HepG2 (cell line): Measurements from ENCODE around the gene MPI. TPM values are rescaled to one million over a fixed set of nuclear protein-coding genes. Genes with fewer than 3 reads are reported as not detected.
A peak's percentile ranks its signal among the peaks of the same experiment; 100 is the strongest.

Experiments used
- ETV5 ChIP-seq: IDR thresholded peaks from 2 replicates; pipeline ENCODE4 v1.6.1; 2018; ENCODE audit warnings: missing biosample characterization, missing genetic modification reagents, inconsistent platforms, borderline replicate concordance
- FIP1L1 ChIP-seq: fragments of 200-400 bp; formaldehyde crosslinking; IDR thresholded peaks from 2 replicates; pipeline ENCODE4 v1.6.1; 2018; ENCODE audit warnings: low read depth, mild to moderate bottlenecking, low read length, moderate library complexity, borderline replicate concordance; ENCODE audit not compliant: insufficient read depth
- NFYC ChIP-seq: IDR thresholded peaks from 2 replicates; pipeline ENCODE4 v1.6.1; 2016; ENCODE audit warnings: missing genetic modification reagents, missing compliant biosample characterization
- NR1H2 ChIP-seq: sonication (generic); formaldehyde crosslinking; IDR thresholded peaks from 2 replicates; pipeline ENCODE4 v1.8.1; 2022; ENCODE audit warnings: low read depth, missing genetic modification reagents, borderline replicate concordance
- POLR2AphosphoS2 ChIP-seq: IDR thresholded peaks from 2 replicates; pipeline ENCODE4 v1.6.1; 2011; ENCODE audit warnings: low read depth, low read length, improper control_type of control experiment
- STAT5B ChIP-seq: sonication (generic); formaldehyde crosslinking; IDR thresholded peaks from 2 replicates; pipeline ENCODE4 v1.4.0; 2020; ENCODE audit warnings: missing genetic modification reagents
- THAP11 ChIP-seq: IDR thresholded peaks from 2 replicates; pipeline ENCODE4 v1.6.1; 2016; ENCODE audit warnings: missing biosample characterization, missing genetic modification reagents
- ZNF232 ChIP-seq: sonication (generic); formaldehyde crosslinking; IDR thresholded peaks from 2 replicates; pipeline ENCODE4 v1.4.0; 2020; ENCODE audit warnings: missing genetic modification reagents, borderline replicate concordance
- ZNF460 ChIP-seq: sonication (generic); formaldehyde crosslinking; IDR thresholded peaks from 2 replicates; pipeline ENCODE4 v1.5.1; 2020; ENCODE audit warnings: missing genetic modification reagents, mild to moderate bottlenecking, borderline replicate concordance
- ZSCAN9 ChIP-seq: IDR thresholded peaks from 2 replicates; pipeline ENCODE4 v1.6.1; 2016; ENCODE audit warnings: borderline replicate concordance
- polyA plus RNA-seq, 8 experiments: library from polyadenylated mRNA; depleted of rRNA in 3 of 8; stranded (reverse) in 7 of 8; unstranded in 1 of 8; fragments of >200 nt; fragmentation: Illumina TruSeq in 4 of 8; extraction: Trizol in 4 of 8; gene quantifications; 2 replicates each; pipeline versions ENCODE4 v1.2.1 to v1.2.3, GENCODE V29; 2011 to 2016; ENCODE audit warnings: low read depth in 4 of 8, missing spikeins in 1 of 8, mixed read lengths in 1 of 8; ENCODE audit not compliant: insufficient read depth in 1 of 8
- total RNA-seq, 5 experiments: library from RNA; depleted of rRNA; stranded (reverse); fragments of >200 nt; fragmentation: Illumina TruSeq; extraction: Trizol; gene quantifications; 2 replicates each; pipeline ENCODE4 v1.2.3, GENCODE V29; 2016; ENCODE audit warnings: low read depth in 1 of 5
- TF ChIP-seq, protein P1 (sequence below): sonication (generic); formaldehyde crosslinking; IDR thresholded peaks from 2 replicates; pipeline ENCODE4 v1.8.1; 2022; ENCODE audit warnings: low read depth, mild to moderate bottlenecking, missing genetic modification reagents
- TF ChIP-seq, protein P2 (sequence below): sonication (generic); formaldehyde crosslinking; IDR thresholded peaks from 2 replicates; pipeline ENCODE4 v1.8.0; 2022; ENCODE audit warnings: missing genetic modification reagents, low read depth, mild to moderate bottlenecking, borderline replicate concordance
- TF ChIP-seq, protein P3 (sequence below): sonication (generic); formaldehyde crosslinking; IDR thresholded peaks from 2 replicates; pipeline ENCODE4 v1.5.1; 2020; ENCODE audit warnings: mild to moderate bottlenecking, moderate library complexity, missing genetic modification reagents
- TF ChIP-seq, protein P4 (sequence below): sonication (generic); formaldehyde crosslinking; IDR thresholded peaks from 2 replicates; pipeline ENCODE4 v1.5.0; 2020; ENCODE audit warnings: mild to moderate bottlenecking, missing genetic modification reagents, borderline replicate concordance
- TF ChIP-seq, protein P5 (sequence below): IDR thresholded peaks from 2 replicates; pipeline ENCODE4 v1.6.1; 2016; ENCODE audit warnings: missing genetic modification reagents, missing compliant biosample characterization
- TF ChIP-seq, protein P6 (sequence below): sonication (generic); formaldehyde crosslinking; IDR thresholded peaks from 2 replicates; pipeline ENCODE4 v1.8.1; 2023; ENCODE audit warnings: mild to moderate bottlenecking, missing genetic modification reagents

The MPI gene
- total and polyA plus RNA-seq, 2 of the 13 experiments (the other 11 are each of a cell fraction or from before 2014, with no cell fraction given) = 36.9 to 63.5 TPM

DNA sequence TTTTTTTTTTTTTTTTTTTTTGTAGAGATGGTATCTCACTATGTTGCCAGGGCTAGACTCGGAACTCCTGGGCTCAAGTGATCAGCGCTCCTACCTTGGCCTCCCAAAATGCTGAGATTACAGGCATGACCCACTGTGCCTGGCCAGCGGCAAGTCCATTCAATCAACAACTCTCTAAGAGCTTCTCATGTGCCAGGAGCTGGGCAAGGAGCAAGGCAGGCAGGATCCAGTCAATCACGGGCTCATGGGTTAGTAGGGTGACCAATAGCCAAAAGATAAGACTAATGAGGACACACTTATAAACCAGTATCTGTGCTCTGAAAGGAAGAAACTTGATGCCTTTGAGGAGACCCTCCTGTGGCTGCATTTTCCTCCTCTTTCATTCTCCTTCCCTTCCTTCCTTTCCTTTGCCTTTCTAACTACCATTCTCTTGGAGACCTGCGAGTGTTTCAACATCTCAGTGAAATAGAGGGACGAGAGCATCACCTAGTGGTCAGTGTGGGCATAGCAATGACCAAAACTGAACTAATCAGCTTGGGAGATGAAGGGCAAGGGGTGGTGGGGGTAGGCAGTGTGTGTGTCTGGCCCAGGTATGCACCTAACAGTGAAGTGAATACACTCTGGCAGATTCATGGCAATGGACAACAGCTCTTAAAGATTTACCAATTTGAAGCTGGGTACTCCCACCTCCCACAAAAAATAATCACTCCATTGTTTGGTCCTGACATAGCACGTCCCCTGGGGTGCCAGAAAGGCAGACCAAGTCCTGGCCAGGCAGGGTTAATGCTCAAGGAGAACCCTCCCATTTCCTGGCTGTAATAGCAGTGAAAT is 60.5 kb downstream of the MPI start (continued):
- TF ChIP-seq, protein P1, sequence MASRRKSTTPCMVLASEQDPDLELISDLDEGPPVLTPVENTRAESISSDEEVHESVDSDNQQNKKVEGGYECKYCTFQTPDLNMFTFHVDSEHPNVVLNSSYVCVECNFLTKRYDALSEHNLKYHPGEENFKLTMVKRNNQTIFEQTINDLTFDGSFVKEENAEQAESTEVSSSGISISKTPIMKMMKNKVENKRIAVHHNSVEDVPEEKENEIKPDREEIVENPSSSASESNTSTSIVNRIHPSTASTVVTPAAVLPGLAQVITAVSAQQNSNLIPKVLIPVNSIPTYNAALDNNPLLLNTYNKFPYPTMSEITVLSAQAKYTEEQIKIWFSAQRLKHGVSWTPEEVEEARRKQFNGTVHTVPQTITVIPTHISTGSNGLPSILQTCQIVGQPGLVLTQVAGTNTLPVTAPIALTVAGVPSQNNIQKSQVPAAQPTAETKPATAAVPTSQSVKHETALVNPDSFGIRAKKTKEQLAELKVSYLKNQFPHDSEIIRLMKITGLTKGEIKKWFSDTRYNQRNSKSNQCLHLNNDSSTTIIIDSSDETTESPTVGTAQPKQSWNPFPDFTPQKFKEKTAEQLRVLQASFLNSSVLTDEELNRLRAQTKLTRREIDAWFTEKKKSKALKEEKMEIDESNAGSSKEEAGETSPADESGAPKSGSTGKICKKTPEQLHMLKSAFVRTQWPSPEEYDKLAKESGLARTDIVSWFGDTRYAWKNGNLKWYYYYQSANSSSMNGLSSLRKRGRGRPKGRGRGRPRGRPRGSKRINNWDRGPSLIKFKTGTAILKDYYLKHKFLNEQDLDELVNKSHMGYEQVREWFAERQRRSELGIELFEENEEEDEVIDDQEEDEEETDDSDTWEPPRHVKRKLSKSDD = no peak
- TF ChIP-seq, protein P2, sequence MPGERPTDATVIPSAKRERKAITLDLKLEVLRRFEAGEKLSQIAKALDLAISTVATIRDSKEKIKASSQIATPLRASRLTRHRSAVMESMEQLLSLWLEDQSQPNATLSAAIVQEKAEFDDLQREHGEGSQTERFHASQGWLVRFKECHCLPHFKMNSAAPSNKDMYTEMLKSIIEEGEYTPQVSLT = no peak
- TF ChIP-seq, protein P3, sequence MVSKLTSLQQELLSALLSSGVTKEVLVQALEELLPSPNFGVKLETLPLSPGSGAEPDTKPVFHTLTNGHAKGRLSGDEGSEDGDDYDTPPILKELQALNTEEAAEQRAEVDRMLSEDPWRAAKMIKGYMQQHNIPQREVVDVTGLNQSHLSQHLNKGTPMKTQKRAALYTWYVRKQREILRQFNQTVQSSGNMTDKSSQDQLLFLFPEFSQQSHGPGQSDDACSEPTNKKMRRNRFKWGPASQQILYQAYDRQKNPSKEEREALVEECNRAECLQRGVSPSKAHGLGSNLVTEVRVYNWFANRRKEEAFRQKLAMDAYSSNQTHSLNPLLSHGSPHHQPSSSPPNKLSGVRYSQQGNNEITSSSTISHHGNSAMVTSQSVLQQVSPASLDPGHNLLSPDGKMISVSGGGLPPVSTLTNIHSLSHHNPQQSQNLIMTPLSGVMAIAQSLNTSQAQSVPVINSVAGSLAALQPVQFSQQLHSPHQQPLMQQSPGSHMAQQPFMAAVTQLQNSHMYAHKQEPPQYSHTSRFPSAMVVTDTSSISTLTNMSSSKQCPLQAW (CRISPR knock-in tag) = 0 out of 2 replicates have a peak, but pooled peaks have one; percentile 31
- TF ChIP-seq POLR2AphosphoS2 (no peak), ETV5 (0 out of 2 replicates have a peak, but pooled peaks have one; percentile 20), FIP1L1 (no peak), ZNF232 (CRISPR knock-in tag) (no peak), THAP11 (peak; percentile 57), NFYC (CRISPR knock-in tag) (no peak), ZNF460 (CRISPR knock-in tag) (no peak), NR1H2 (CRISPR knock-in tag) (no peak), STAT5B (CRISPR knock-in tag) (no peak), ZSCAN9 (CRISPR knock-in tag) (0 out of 2 replicates have a peak, but pooled peaks have one; percentile 30)
- TF ChIP-seq, protein P4, sequence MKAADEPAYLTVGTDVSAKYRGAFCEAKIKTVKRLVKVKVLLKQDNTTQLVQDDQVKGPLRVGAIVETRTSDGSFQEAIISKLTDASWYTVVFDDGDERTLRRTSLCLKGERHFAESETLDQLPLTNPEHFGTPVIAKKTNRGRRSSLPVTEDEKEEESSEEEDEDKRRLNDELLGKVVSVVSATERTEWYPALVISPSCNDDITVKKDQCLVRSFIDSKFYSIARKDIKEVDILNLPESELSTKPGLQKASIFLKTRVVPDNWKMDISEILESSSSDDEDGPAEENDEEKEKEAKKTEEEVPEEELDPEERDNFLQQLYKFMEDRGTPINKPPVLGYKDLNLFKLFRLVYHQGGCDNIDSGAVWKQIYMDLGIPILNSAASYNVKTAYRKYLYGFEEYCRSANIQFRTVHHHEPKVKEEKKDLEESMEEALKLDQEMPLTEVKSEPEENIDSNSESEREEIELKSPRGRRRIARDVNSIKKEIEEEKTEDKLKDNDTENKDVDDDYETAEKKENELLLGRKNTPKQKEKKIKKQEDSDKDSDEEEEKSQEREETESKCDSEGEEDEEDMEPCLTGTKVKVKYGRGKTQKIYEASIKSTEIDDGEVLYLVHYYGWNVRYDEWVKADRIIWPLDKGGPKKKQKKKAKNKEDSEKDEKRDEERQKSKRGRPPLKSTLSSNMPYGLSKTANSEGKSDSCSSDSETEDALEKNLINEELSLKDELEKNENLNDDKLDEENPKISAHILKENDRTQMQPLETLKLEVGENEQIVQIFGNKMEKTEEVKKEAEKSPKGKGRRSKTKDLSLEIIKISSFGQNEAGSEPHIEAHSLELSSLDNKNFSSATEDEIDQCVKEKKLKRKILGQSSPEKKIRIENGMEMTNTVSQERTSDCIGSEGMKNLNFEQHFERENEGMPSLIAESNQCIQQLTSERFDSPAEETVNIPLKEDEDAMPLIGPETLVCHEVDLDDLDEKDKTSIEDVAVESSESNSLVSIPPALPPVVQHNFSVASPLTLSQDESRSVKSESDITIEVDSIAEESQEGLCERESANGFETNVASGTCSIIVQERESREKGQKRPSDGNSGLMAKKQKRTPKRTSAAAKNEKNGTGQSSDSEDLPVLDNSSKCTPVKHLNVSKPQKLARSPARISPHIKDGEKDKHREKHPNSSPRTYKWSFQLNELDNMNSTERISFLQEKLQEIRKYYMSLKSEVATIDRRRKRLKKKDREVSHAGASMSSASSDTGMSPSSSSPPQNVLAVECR (CRISPR knock-in tag) = 0 out of 2 replicates have a peak, but pooled peaks have one; percentile 19
- TF ChIP-seq, protein P5, sequence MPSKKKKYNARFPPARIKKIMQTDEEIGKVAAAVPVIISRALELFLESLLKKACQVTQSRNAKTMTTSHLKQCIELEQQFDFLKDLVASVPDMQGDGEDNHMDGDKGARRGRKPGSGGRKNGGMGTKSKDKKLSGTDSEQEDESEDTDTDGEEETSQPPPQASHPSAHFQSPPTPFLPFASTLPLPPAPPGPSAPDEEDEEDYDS (CRISPR knock-in tag) = 0 out of 2 replicates have a peak, but pooled peaks have one; percentile 28
- TF ChIP-seq, protein P6, sequence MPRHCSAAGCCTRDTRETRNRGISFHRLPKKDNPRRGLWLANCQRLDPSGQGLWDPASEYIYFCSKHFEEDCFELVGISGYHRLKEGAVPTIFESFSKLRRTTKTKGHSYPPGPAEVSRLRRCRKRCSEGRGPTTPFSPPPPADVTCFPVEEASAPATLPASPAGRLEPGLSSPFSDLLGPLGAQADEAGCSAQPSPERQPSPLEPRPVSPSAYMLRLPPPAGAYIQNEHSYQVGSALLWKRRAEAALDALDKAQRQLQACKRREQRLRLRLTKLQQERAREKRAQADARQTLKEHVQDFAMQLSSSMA (CRISPR knock-in tag) = no peak
